Gastroesophageal sphincter (tissue), 4 donors: ENCODE measurements around the gene CLTC. TPM values are rescaled to one million over a fixed set of nuclear protein-coding genes. Genes with fewer than 3 reads are reported as not detected.
A peak's percentile ranks its signal among the peaks of the same experiment; 100 is the strongest.

ENCODE experiments used
- ATAC-seq: fragments of 150-250 bp; one replicate; pipeline ENCODE4 v1.9.1; 2016; ENCODE audit warnings: mild to moderate bottlenecking, moderate library complexity
- H3K27ac ChIP-seq, 4 donors: fragments of 200-600 bp; sonication (generic) in 3 of 4; 1 replicate in 3 of 4; 2 replicates in 1 of 4; pipeline ENCODE4 v1.5.1; 2016 to 2019
- H3K27me3 ChIP-seq: fragments of 200-600 bp; sonication (generic); one replicate; pipeline ENCODE4 v1.5.1; 2019
- H3K36me3 ChIP-seq, 2 donors: fragments of 200-600 bp; sonication (generic); one replicate each; pipeline ENCODE4 v1.5.1; 2019; ENCODE audit warnings: control low read depth in 1 of 2
- H3K4me1 ChIP-seq, 3 donors: fragments of 200-600 bp; sonication (generic); 1 replicate in 2 of 3; 2 replicates in 1 of 3; pipeline ENCODE4 v1.5.1; 2016 to 2019; ENCODE audit warnings: control low read depth in 2 of 3
- H3K4me3 ChIP-seq, 2 donors: fragments of 200-600 bp; sonication (generic); one replicate each; pipeline ENCODE4 v1.5.1; 2019; ENCODE audit warnings: mild to moderate bottlenecking in 1 of 2, moderate library complexity in 1 of 2
- H3K9me3 ChIP-seq, 3 donors: fragments of 200-600 bp; sonication (generic); one replicate each; pipeline ENCODE4 v1.5.1; 2017 to 2019; ENCODE audit warnings: control low read depth in 2 of 3
- CTCF ChIP-seq, 4 experiments: fragments of 200-600 bp in 2 of 4; fragments of 450-650 bp in 2 of 4; sonication (generic) in 1 of 4; IDR thresholded peaks; one replicate each; pipeline ENCODE4 v1.5.1; 2017 to 2019; ENCODE audit warnings: antibody characterized with exemption in 4 of 4, mild to moderate bottlenecking in 2 of 4, moderate library complexity in 2 of 4
- EP300 ChIP-seq: sonication (generic); formaldehyde crosslinking; IDR thresholded peaks from one replicate; pipeline ENCODE4 v1.6.1; 2017; ENCODE audit warnings: antibody characterized with exemption, mild to moderate bottlenecking
- POLR2A ChIP-seq, 2 donors: fragments of 450-650 bp; IDR thresholded peaks; one replicate each; pipeline ENCODE4 v1.6.1; 2017; ENCODE audit warnings: antibody characterized with exemption in 2 of 2, mild to moderate bottlenecking in 2 of 2, moderate library complexity in 1 of 2
- POLR2AphosphoS5 ChIP-seq: sonication (generic); formaldehyde crosslinking; IDR thresholded peaks from one replicate; pipeline ENCODE4 v1.6.1; 2017; ENCODE audit warnings: antibody characterized with exemption
- WGBS, 2 donors: methylation state at CpG; one replicate each; pipeline ENCODE4 v1.1.5; 2018; ENCODE audit warnings: low coverage in 1 of 2; 5-methylcytosine and 5-hydroxymethylcytosine counted together
- total RNA-seq, 4 donors: library from RNA; depleted of rRNA; stranded (reverse); fragments of >200 nt; gene quantifications; one replicate each; pipeline ENCODE4 v1.1.0, GENCODE V29; 2016

The CLTC gene
- total RNA-seq, 4 donors from 2014 or later: 290 to 342 (median 317) TPM

GRCh38 chr17:59714255-59714654, 94.6 kb downstream of the CLTC start:
- H3K27me3 ChIP-seq: no peaks in the 10 kb centered on the region
- no peak for ATAC-seq
- H3K9me3 ChIP-seq: no peaks in the 10 kb centered on the region
- no peak overlapping the region for H3K4me3 ChIP-seq
- WGBS, 2 donors: 95% methylated on average over 2 of the region's 2 CpGs
- no peak overlapping the region for H3K27ac ChIP-seq
- no peaks in the 10 kb centered on the region for H3K36me3 ChIP-seq
- TF ChIP-seq CTCF (IDR thresholded peaks at IDR 0.05) (no peak), POLR2AphosphoS5 (no peak), EP300 (no peak), POLR2A (IDR thresholded peaks at IDR 0.05) (no peak)
- peaks cover 0 to 36% (median 0%) of the 10 kb centered on the region in 3 donors for H3K4me1 ChIP-seq

DNA sequence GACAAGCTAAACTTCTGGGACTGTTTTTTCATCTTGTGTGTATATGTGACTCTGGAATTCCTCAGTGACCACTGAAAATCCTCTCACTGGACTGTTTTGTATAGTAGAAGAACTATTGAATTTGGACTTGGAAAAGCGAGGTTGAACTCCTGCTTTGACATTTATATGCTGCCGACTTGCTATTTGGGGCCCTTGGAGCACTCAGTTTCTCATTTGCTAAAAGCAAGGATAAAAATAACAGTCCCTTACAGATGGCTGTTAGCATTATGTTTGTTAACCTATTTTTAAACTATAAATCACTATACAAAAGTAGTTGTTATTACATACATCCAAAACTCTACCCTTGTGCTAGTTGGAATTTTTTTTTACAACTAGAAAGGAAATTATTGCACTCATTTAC, 96.7 kb downstream of the CLTC start:
- H3K27ac ChIP-seq: peak overlapping the region in 3 of 4 donors; percentile 41 to 74 (median 51)

GRCh38 chr17:59719526-59719925, 99.8 kb downstream of the CLTC start:
- Histone ChIP-seq H3K4me1 (peaks cover 0 to 64% (median 0%) of the 10 kb centered on the region in 3 donors), H3K36me3 (no peaks in the 10 kb centered on the region), H3K4me3 (no peak overlapping the region), H3K9me3 (no peaks in the 10 kb centered on the region), H3K27ac (peak overlapping the region in 1 of 4 donors; percentile 10), H3K27me3 (no peaks in the 10 kb centered on the region)
- no peak for ATAC-seq
- TF ChIP-seq CTCF (IDR thresholded peaks at IDR 0.05): no peak
- no peak for TF ChIP-seq POLR2AphosphoS5
- TF ChIP-seq POLR2A (IDR thresholded peaks at IDR 0.05): no peak
- no peak for TF ChIP-seq EP300

More for the DNA sequence above, 96.7 kb downstream of the CLTC start:
- WGBS, 2 donors: 37 to 42% methylated on average over 2 of the region's 2 CpGs
- TF ChIP-seq POLR2AphosphoS5: no peak
- TF ChIP-seq CTCF (IDR thresholded peaks at IDR 0.05): no peak
- no peak for TF ChIP-seq EP300
- no peak for TF ChIP-seq POLR2A (IDR thresholded peaks at IDR 0.05)
- H3K9me3 ChIP-seq: no peaks in the 10 kb centered on the region
- H3K4me3 ChIP-seq: no peak overlapping the region
- peaks cover 0 to 42% (median 0%) of the 10 kb centered on the region in 3 donors for H3K4me1 ChIP-seq
- no peaks in the 10 kb centered on the region for H3K27me3 ChIP-seq
- ATAC-seq: no peak
- H3K36me3 ChIP-seq: no peaks in the 10 kb centered on the region

DNA sequence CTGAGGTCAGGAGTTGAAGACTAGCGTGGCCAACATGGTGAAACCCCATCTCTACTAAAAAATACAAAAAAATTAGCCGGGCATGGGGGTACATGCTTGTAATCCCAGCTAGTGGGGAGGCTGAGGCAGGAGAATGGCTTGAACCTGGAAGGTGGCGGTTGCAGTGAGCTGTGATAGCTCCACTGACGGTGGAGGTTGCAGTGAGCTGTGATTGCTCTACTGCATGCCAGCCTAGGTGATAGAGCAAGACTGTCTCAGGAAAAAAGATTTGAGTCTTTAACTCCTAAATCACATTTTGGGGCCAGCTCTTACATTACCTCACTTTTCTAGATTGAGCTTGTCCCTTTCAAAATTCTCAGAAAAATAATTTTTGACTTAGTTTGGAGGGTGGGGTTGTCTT, 102.9 kb downstream of the CLTC start:
- H3K27ac ChIP-seq: peak overlapping the region in 1 of 4 donors; percentile 12
- no peak overlapping the region for H3K4me3 ChIP-seq
- H3K27me3 ChIP-seq: no peaks in the 10 kb centered on the region
- peaks cover 0 to 62% (median 5%) of the 10 kb centered on the region in 3 donors for H3K4me1 ChIP-seq
- TF ChIP-seq CTCF (IDR thresholded peaks at IDR 0.05) (no peak), EP300 (no peak), POLR2A (IDR thresholded peaks at IDR 0.05) (no peak), POLR2AphosphoS5 (no peak)
- 96 to 100% methylated on average over 2 to 3 of the region's 4 CpGs for WGBS, 2 donors
- no peaks in the 10 kb centered on the region for H3K9me3 ChIP-seq
- H3K36me3 ChIP-seq: no peaks in the 10 kb centered on the region
- no peak for ATAC-seq

GRCh38 chr17:59723041-59723440, 103.3 kb downstream of the CLTC start:
- H3K9me3 ChIP-seq: no peaks in the 10 kb centered on the region
- ATAC-seq: no peak
- no peaks in the 10 kb centered on the region for H3K27me3 ChIP-seq
- H3K27ac ChIP-seq: peak overlapping the region in 1 of 4 donors; percentile 12
- WGBS, 2 donors: 50 to 53% methylated on average over 1 of the region's 1 CpG
- TF ChIP-seq CTCF (IDR thresholded peaks at IDR 0.05) (no peak), POLR2AphosphoS5 (no peak), EP300 (no peak), POLR2A (IDR thresholded peaks at IDR 0.05) (no peak)
- H3K4me1 ChIP-seq: peaks cover 0 to 60% (median 5%) of the 10 kb centered on the region in 3 donors
- H3K36me3 ChIP-seq: no peaks in the 10 kb centered on the region
- no peak overlapping the region for H3K4me3 ChIP-seq
